IPS-18c (cell line): ENCODE data around the gene DMRTC1B.
"Not testable (repeated sequence)": the region's sequence is repeated elsewhere in the genome, so short reads cannot be mapped to it uniquely, and the experiment has no call there.

ENCODE experiments used
- H3K4me3 ChIP-seq: 2 replicates; pipeline ENCODE4 v1.7.0; 2013; ENCODE audit warnings: low read depth, mild to moderate bottlenecking, low read length, moderate library complexity; ENCODE audit not compliant: insufficient read depth
- H3K9me3 ChIP-seq: one replicate; pipeline ENCODE4 v1.6.1; 2013; ENCODE audit warnings: mild to moderate bottlenecking, low read length, moderate library complexity; ENCODE audit not compliant: control insufficient read depth, insufficient read depth

The DMRTC1B gene, protein sequence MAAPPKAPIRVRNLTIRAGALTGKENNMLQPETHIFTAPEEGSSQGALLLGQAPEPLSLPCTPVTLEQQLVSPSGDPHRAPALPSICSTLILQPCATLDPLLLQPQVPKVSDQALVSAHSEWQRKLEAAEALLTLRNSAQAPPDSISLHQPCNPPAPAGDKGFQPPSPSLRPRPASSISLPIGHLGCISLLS

DNA sequence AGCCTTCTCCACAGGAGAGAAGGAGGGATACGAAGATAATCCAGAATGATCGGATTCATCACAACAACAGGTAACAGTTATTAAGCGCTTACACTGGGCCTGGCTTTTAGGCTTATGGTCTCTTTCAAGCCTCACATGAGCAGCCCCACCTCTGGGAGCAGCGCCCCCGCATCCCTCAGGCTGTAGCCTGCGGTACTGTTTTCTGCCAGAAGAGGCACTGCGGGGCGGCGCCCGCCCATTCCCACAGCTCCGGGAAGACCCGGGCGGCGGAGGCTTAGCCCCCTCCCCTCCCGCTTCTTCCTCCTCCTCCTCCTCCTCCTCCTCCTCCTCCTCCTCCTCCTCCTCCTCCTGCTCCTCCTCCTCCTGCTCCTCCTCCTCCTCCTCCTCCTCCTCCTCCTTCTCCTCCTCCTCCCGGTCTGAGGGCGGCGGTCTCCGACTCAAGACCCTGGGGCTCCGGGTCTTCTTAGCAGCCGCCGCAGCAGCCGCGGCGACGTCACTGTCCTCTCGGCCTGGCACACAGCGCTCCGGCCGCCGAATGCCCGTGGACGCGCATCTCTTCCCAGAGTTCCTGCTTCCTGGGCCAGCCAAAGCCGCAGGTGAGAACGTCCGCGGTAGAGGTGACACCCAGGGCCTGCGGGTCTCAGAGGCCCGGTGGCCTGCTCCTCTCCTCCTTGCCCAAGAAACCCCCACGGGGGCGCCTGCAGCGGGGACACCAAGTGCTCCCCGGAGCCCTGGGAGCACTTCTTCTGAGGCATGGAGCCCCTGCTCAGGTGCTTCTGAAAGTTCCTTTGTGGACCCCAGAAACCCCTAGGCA, at the start of gene DMRTC1B:
TSS of gene DMRTC1B (plus strand) at position 238 of the 814 bp plus-strand sequence. CDS start 68,246 bp downstream, outside the sequence.
- H3K4me3 ChIP-seq, H3K9me3 ChIP-seq: not testable (repeated sequence)

DNA sequence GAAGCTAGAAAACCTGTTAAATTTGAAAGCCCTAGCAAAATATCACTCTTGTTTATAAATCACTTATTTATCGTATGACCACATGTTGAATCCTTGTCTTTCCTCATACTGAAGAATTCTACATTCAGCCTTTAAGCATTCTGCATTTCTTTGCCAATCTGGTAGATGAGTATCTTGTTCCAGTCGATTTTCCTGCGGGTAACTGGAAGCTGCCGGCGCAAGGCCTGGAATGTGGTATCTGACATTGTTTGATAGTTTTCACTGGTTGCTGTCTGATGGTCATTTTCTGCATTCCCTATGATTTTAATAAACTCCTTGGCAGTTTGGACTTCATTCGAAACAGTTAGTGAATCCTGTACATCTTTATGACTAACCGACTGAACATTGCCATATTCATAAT, 48.8 kb upstream of the DMRTC1B start:
- no peaks in the 10 kb centered on the region for H3K9me3 ChIP-seq
- H3K4me3 ChIP-seq, result no peak overlapping the region

DNA sequence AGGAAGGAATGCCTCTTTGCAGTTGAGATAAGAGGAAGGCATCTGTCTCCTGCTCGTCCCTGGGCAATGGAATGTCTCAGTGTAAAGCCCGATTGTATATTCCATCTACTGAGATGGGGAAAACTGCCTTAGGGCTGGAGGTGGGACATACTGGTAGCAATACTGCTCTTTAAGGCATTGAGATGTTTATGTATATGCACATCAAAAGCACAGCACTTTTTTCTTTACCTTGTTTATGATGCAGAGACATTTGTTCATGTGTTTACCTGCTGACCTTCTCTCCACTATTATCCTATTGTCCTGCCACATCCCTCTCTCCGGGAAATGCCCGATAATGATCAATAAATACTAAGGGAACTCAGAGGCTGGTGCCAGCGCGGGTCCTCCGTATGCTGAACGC, 43.1 kb upstream of the DMRTC1B start:
- H3K4me3 ChIP-seq, H3K9me3 ChIP-seq: not testable (repeated sequence)

DNA sequence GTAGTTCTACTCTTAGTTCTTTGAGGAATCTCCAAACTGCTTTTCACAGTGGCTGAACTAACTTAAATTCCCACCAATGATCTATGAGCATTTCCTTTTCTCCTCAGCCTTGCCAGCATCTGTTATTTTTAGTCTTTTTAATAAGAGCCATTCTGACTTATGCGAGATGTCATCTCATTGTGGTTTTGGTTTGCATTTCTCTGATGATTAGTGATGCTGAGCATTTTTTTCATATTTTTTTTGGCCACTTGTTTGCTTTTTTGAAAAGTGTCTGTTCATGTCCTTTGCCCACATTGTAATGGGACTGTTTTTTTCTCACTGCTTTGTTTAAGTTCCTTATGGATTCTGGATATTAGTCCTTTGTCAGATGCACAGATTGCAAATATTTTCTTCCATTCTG, 41.1 kb upstream of the DMRTC1B start:
- Histone ChIP-seq H3K9me3 (no peaks in the 10 kb centered on the region), H3K4me3 (no peak overlapping the region)

DNA sequence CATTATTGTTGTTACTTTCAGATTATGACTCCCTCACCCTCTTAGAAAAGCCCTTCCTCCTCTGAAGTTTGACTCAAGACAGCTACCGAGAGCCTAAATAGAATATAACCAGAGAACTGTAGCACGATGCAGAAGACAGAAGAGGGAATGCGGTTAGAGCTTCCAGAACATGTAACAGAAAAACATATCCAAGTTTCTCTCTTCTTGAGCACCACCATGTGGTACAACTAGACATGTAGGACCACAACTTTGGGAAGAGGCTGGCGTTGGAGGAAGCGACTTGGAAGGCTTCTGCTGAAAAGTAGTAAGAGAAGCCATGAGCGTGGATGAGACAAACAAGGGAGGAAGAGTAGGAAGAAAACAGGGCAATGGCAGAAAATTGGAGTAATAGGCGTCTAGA, 31.1 kb upstream of the DMRTC1B start:
- H3K4me3 ChIP-seq, result not testable (repeated sequence)

DNA sequence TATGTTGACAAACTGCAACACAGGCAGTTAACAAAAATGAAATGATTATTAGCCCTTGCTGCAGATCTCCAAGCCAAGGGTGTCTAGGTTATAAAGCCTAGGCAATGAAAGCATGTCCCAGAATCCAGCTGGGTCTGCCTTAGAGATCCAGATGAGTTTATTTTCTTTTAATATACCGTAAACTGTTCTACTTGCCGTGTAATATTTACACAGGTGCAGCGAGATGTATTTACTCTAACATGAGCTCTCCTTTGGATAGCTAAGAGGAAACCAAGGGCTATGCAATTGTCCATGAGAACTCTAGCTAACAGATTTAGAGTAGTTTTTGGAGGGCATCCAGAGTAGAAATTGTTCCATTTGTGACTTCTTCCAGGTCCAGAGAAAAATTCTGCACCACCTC, 28.1 kb upstream of the DMRTC1B start:
- not testable (repeated sequence) for H3K9me3 ChIP-seq, H3K4me3 ChIP-seq

More for the DNA sequence above, 31.1 kb upstream of the DMRTC1B start:
- H3K9me3 ChIP-seq, result not testable (repeated sequence)

DNA sequence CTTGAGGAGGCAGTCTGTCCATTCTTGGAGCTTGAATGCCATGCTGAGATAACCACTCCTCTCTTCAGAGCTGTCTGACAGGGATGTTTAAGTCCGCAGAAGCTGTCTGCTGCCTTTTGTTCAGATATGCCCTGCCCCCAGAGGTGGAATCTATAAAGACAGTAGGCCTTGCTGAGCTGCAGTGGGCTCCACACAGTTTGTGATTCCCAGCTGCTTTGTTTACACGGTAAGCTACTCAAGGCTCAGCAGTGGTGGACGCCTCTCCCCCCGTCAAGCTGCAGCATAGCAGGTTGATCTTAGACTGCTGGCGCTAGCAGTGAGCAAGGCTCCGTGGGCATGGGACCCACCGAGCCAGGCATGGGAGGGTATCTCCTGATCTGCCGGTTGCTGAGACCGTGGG, 16.2 kb upstream of the DMRTC1B start:
- not testable (repeated sequence) for H3K9me3 ChIP-seq, H3K4me3 ChIP-seq

DNA sequence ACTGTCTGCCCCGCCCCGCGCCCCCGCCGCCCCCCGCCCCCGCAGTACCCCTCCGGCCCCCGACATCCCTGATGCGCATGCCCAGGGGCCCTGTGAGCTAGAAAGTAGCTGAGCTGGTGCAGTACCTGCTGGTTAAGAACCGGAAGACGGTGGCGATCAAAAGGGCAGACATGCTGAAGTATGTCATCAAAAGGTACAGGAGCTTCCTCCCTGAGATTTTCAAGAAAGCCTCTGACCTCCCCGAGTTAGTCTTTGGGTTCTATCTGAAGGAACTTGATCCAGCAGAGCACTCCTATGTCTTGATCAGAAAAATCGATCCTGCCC, 739 bp downstream of the DMRTC1B start:
- H3K4me3 ChIP-seq, H3K9me3 ChIP-seq: not testable (repeated sequence)

DNA sequence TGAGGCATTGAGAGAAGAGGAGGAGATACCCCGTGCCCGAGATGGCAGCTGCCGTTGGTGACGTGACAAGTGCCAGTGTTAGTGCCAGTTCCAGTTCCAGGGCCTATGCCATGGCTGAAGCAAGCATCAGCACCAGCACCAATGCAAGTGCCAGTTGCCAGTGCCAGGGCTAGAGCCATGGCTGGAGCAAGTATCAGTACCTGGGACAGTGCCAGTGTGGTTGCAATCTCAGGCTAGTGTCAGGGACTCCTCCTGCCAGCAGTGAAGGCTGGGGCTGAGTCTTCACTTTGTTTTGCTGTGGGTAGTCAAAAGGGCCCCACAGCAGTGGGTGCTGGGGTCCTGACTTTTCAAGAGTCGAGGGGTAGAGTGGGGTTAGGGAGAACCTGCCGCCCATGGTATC, 1.5 kb downstream of the DMRTC1B start:
- H3K9me3 ChIP-seq, H3K4me3 ChIP-seq: not testable (repeated sequence)

DNA sequence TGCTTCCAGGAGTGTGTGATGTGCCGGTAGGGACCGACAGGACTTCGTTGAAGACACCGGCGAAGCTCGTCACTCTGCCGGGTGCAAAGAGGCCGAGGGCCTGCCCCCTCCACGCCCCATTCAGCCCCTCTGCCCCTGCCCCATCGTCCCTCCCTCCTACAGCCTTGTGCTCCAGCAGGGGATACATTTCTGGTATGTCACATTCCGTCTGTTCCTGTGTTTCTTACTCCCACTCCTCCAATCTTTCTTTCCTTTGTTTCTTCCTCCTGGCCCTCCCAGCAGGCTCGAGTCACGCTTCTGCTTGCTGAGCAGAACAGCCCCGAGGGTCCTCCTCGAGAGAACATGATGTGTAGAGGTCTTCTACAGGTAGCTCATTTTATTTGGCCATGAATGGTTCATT, 5.9 kb downstream of the DMRTC1B start, which contains the start of gene FAM236B:
TSS of gene FAM236B (minus strand) at position 101 of the 400 bp plus-strand sequence. CDS start at position 1, 100 bp downstream.
- H3K9me3 ChIP-seq, H3K4me3 ChIP-seq: not testable (repeated sequence)

DNA sequence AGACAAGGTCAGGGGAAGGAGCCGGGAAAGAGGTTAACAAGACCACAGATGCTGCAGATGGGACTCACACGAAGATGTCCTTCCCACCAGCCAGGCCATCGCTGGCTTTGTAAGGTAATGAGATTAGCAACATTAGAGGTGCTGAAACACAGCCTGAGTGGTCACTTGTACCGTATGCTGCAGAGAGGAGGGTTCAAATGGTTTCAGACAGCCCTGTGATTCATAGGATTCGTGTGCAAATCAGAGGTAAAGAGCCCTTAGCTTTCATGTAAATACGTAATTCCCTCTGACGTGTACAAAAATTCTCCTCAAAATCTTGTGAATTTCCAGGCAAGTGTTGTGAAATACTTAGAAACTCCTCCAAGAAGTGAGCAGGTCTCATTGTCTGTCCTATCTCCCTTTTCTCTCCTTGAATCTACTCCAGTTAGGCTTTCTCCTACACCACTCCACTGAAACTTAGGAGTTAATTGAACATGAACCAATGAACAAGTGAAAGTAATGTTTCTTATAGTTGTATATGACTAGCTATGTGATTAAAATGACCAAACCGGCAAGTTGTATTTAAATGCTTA, 6.8 kb downstream of the DMRTC1B start:
- H3K9me3 ChIP-seq, H3K4me3 ChIP-seq: not testable (repeated sequence)

DNA sequence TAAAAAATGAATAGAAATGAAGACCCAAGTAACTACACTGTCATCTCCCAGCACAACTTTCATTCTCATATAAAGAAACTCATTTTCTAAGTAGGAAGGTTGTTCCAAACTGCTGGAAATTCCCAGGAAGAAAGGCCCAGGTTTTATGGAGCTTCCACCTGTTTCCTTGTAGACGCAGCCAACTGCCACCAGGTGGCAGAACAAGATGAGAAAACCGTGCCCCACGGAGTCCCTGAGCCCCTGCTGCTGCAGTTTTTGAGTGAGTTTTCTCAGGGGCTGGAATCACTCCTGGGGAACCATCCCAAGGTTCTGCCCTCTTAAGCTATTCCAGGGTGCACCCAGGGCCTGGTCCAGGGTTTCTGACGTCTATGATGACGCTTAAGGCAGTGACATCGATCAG, 7.3 kb downstream of the DMRTC1B start:
- H3K4me3 ChIP-seq, H3K9me3 ChIP-seq: not testable (repeated sequence)

DNA sequence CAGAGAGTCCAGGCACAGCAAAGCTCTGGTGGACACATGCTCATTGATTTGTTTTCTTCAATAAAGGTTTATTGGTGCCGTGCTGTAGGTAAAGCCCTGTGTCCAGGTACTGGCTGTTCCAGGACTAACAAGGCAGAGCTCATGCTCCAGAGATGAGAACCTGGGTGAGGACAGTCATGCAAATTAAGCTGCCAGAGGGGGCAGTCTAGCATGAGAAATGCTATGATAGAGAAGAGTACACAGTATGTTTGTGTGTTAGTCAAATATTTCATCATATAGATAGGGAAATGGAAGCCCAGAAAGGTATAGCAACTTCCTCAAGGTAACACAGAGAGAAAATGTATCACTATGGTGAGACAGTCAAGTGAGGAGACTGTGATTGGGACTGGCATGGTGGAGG, 11.5 kb downstream of the DMRTC1B start:
- H3K4me3 ChIP-seq, H3K9me3 ChIP-seq: not testable (repeated sequence)

DNA sequence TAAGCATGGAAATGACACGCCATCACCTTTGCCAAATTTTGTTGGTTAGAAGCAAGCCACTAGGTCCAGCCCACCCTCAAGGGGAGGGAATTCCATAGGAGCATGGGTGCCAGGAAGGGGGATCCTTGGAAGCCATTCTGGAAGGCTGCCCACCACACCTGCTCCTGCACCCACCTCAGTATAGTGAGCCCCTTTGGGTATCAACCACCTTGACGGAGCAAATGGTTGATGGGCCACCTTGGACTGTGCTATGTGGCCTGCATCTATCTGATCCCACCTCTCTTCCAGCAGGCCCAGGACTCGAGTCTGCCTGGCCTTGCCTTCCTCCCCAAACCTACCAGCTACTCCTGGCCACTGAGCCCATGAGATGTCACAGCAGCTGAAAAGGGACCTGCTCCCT, 13.7 kb downstream of the DMRTC1B start:
- not testable (repeated sequence) for H3K4me3 ChIP-seq, H3K9me3 ChIP-seq

DNA sequence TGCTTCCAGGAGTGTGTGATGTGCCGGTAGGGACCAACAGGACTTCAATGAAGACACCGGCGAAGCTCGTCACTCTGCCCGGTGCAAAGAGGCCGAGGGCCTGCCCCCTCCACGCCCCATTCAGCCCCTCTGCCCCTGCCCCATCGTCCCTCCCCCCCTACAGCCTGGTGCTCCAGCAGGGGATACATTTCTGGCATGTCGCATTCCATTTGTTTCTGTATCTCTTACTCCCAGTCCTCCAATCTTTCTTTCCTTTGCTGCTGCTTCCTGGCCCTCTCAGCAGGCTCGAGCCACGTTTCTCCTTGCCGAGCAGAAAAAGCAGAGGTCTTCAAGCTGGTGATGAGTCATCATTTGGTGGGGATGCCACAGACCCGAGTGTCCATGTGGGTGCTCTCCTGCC, 31.4 kb downstream of the DMRTC1B start, which contains the start of gene FAM236D:
TSS of gene FAM236D (minus strand) at position 101 of the 400 bp plus-strand sequence. CDS start at position 1, 100 bp downstream.
- H3K9me3 ChIP-seq, H3K4me3 ChIP-seq: not testable (repeated sequence)

DNA sequence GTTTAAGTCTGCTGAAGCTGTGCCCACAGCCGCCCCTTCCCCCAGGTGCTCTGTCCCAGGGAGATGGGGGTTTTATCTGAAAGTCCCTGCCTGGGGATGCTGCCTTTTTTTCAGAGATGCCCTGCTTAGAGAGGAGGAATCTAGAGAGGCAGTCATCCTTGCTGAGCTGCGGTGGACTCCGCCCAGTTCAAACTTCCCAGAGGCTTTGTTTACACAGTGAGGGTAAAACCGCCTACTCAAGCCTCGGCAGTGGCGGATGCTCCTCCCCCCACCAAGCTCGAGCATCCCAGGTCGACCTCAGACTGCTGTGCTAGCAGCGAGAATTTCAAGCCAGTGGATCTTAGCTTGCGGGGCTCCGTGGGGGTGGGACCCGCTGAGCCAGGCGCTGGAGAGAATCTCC, 54.0 kb downstream of the DMRTC1B start:
- H3K4me3 ChIP-seq, H3K9me3 ChIP-seq: not testable (repeated sequence)

DNA sequence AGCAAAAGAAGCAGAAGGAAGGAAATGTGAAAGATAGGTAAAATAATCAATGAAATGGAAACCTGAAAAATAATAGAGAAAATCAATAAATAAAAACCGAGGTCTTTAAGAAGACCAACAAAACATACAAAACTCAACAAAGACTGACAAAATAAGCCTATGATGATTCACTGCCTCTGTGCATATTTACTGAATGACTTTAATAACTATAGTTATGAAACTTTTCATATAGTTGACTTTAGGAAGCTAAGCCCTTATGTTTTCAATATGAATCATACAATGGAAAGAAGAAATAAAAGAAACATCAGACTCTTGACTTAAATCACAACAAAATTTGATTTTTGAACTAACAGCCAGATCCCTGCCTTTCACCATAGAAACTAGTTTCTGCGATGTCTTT, 60.8 kb downstream of the DMRTC1B start:
- not testable (repeated sequence) for H3K4me3 ChIP-seq, H3K9me3 ChIP-seq

DNA sequence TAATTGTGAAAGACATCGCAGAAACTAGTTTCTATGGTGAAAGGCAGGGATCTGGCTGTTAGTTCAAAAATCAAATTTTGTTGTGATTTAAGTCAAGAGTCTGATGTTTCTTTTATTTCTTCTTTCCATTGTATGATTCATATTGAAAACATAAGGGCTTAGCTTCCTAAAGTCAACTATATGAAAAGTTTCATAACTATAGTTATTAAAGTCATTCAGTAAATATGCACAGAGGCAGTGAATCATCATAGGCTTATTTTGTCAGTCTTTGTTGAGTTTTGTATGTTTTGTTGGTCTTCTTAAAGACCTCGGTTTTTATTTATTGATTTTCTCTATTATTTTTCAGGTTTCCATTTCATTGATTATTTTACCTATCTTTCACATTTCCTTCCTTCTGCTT, 106.2 kb downstream of the DMRTC1B start:
- not testable (repeated sequence) for H3K9me3 ChIP-seq, H3K4me3 ChIP-seq
